H9 (cell line): Measurements from ENCODE around the gene FAM78B. TPM values are rescaled to one million over a fixed set of nuclear protein-coding genes. Genes with fewer than 3 reads are reported as not detected.

Experiments used
- DNase-seq: peaks from one replicate; pipeline ENCODE4 v3.0.0-alpha.2; 2017
- H2AFZ ChIP-seq: one replicate; pipeline ENCODE4 v1.6.1; 2013; ENCODE audit warnings: mild to moderate bottlenecking, low read length, control low read depth, moderate library complexity
- H2AK5ac ChIP-seq: 2 replicates; pipeline ENCODE4 v1.6.1; 2013; ENCODE audit warnings: low read length, control low read depth, mixed read lengths; ENCODE audit not compliant: insufficient read length
- H2BK120ac ChIP-seq: one replicate; pipeline ENCODE4 v1.6.1; 2013; ENCODE audit warnings: low read depth, mild to moderate bottlenecking, low read length, control low read depth, inconsistent platforms; ENCODE audit not compliant: poor library complexity, severe bottlenecking
- H2BK12ac ChIP-seq: 2 replicates; pipeline ENCODE4 v1.6.1; 2013; ENCODE audit warnings: low read length, control low read depth, mixed read lengths, low read depth; ENCODE audit not compliant: insufficient read length
- H2BK15ac ChIP-seq: 2 replicates; pipeline ENCODE4 v1.6.1; 2013; ENCODE audit warnings: low read depth, low read length, control low read depth
- H2BK20ac ChIP-seq: one replicate; pipeline ENCODE4 v1.6.1; 2013; ENCODE audit warnings: low read depth, mild to moderate bottlenecking, low read length, control low read depth, inconsistent platforms; ENCODE audit not compliant: poor library complexity, severe bottlenecking
- H2BK5ac ChIP-seq: 2 replicates; pipeline ENCODE4 v1.6.1; 2013; ENCODE audit warnings: low read length, control low read depth, mixed read lengths; ENCODE audit not compliant: insufficient read length
- H3K14ac ChIP-seq: 2 replicates; pipeline ENCODE4 v1.6.1; 2013; ENCODE audit warnings: low read length, control low read depth; ENCODE audit not compliant: insufficient read depth
- H3K18ac ChIP-seq: 2 replicates; pipeline ENCODE4 v1.6.1; 2013; ENCODE audit warnings: low read depth, mild to moderate bottlenecking, mixed read lengths, low read length, control low read depth; ENCODE audit not compliant: insufficient read length
- H3K23ac ChIP-seq: 2 replicates; pipeline ENCODE4 v1.6.1; 2013; ENCODE audit warnings: low read length, control low read depth, mixed read lengths, low read depth; ENCODE audit not compliant: insufficient read length
- H3K23me2 ChIP-seq: 2 replicates; pipeline ENCODE4 v1.6.1; 2013; ENCODE audit warnings: low read depth, mild to moderate bottlenecking, mixed read lengths, low read length, control low read depth; ENCODE audit not compliant: insufficient read length, poor library complexity, severe bottlenecking
- H3K27ac ChIP-seq: 2 replicates; pipeline ENCODE4 v1.5.1; 2013; ENCODE audit warnings: low read length, control low read depth, mixed read lengths, low read depth; ENCODE audit not compliant: insufficient read length
- H3K27me3 ChIP-seq: 2 replicates; pipeline ENCODE4 v1.6.1; 2013; ENCODE audit warnings: low read length, control low read depth, inconsistent platforms; ENCODE audit not compliant: insufficient read depth
- H3K4ac ChIP-seq: 2 replicates; pipeline ENCODE4 v1.6.1; 2013; ENCODE audit warnings: low read depth, mild to moderate bottlenecking, control low read depth, inconsistent platforms, low read length, moderate library complexity
- H3K4me1 ChIP-seq: 2 replicates; pipeline ENCODE4 v1.6.1; 2013; ENCODE audit warnings: low read length, control low read depth, inconsistent platforms; ENCODE audit not compliant: insufficient read depth
- H3K4me2 ChIP-seq: 2 replicates; pipeline ENCODE4 v1.6.1; 2013; ENCODE audit warnings: low read length, control low read depth, mixed read lengths; ENCODE audit not compliant: insufficient read length, insufficient read depth
- H3K56ac ChIP-seq: 2 replicates; pipeline ENCODE4 v1.6.1; 2013; ENCODE audit warnings: low read depth, mild to moderate bottlenecking, mixed read lengths, low read length, control low read depth; ENCODE audit not compliant: insufficient read length
- H3K79me1 ChIP-seq: 2 replicates; pipeline ENCODE4 v1.6.1; 2013; ENCODE audit warnings: low read depth, mild to moderate bottlenecking, moderate library complexity, low read length, control low read depth, inconsistent platforms; ENCODE audit not compliant: insufficient read depth, poor library complexity, severe bottlenecking
- H3K79me2 ChIP-seq: 2 replicates; pipeline ENCODE4 v1.6.1; 2013; ENCODE audit warnings: low read length, control low read depth, inconsistent platforms; ENCODE audit not compliant: insufficient read depth
- H3K9ac ChIP-seq: 2 replicates; pipeline ENCODE4 v1.6.1; 2013; ENCODE audit warnings: low read length, control low read depth, mixed read lengths; ENCODE audit not compliant: insufficient read length; ENCODE audit errors: extremely low read depth
- H3K9me3 ChIP-seq: one replicate; pipeline ENCODE4 v1.6.1; 2013; ENCODE audit warnings: low read depth, low read length, inconsistent platforms; ENCODE audit not compliant: control insufficient read depth
- H3T11ph ChIP-seq: one replicate; pipeline ENCODE4 v1.6.1; 2013; ENCODE audit warnings: mild to moderate bottlenecking, low read length, control low read depth, inconsistent platforms
- H4K20me1 ChIP-seq: one replicate; pipeline ENCODE4 v1.6.1; 2013; ENCODE audit not compliant: control insufficient read depth, insufficient read length, insufficient read depth
- H4K5ac ChIP-seq: 2 replicates; pipeline ENCODE4 v1.6.1; 2013; ENCODE audit warnings: low read depth, mild to moderate bottlenecking, mixed read lengths, low read length, control low read depth; ENCODE audit not compliant: insufficient read length
- H4K8ac ChIP-seq: replicated peaks from 2 replicates; pipeline ENCODE4 v1.6.1; 2013; ENCODE audit warnings: low read length, control low read depth, mixed read lengths, low read depth; ENCODE audit not compliant: insufficient read length
- H4K91ac ChIP-seq: 2 replicates; pipeline ENCODE4 v1.6.1; 2013; ENCODE audit warnings: low read depth, mild to moderate bottlenecking, moderate library complexity, mixed read lengths, low read length, control low read depth; ENCODE audit not compliant: insufficient read length
- H3K27ac Mint-ChIP-seq, 3 experiments: 2 replicates in 2 of 3; 3 replicates in 1 of 3; pipeline ENCODE4 v1.8.0; 2020 to 2021; ENCODE audit warnings: mixed read lengths in 3 of 3, mild to moderate bottlenecking in 1 of 3, moderate library complexity in 1 of 3
- H3K27me3 Mint-ChIP-seq: 2 replicates; pipeline ENCODE4 v1.8.0; 2021; ENCODE audit warnings: low read depth, mild to moderate bottlenecking, moderate library complexity, mixed read lengths
- H3K36me3 Mint-ChIP-seq, 3 experiments: 2 replicates in 2 of 3; 3 replicates in 1 of 3; pipeline ENCODE4 v1.8.0; 2020 to 2021; ENCODE audit warnings: low read depth in 3 of 3, mixed read lengths in 3 of 3; ENCODE audit not compliant: insufficient read depth in 1 of 3
- H3K4me1 Mint-ChIP-seq, 2 experiments: 2 replicates each; pipeline ENCODE4 v1.8.0; 2020; ENCODE audit warnings: mixed read lengths in 2 of 2
- H3K4me3 Mint-ChIP-seq, 2 experiments: 2 replicates in 1 of 2; 3 replicates in 1 of 2; pipeline ENCODE4 v1.8.0; 2020 to 2021; ENCODE audit warnings: mild to moderate bottlenecking in 2 of 2, mixed read lengths in 2 of 2, moderate library complexity in 1 of 2
- H3K9me3 Mint-ChIP-seq, 2 experiments: 2 replicates in 1 of 2; 3 replicates in 1 of 2; pipeline ENCODE4 v1.8.0; 2020; ENCODE audit warnings: mild to moderate bottlenecking in 2 of 2, mixed read lengths in 2 of 2, moderate library complexity in 1 of 2
- CTCF ChIP-seq: fragments of 200-600 bp; sonication (generic); conservative IDR thresholded peaks from 3 replicates; pipeline ENCODE4 v1.8.0; 2021; ENCODE audit warnings: antibody characterized with exemption, mild to moderate bottlenecking
- WGBS: extraction: QIAGEN DNeasy Blood & Tissue Kit; methylation state at CpG from one replicate; pipeline ENCODE4 v1.1.7; 2013; ENCODE audit warnings: missing lambda C conversion rate, low lambda C conversion rate, mixed read lengths; ENCODE audit not compliant: insufficient read length; ENCODE audit errors: extremely low coverage; 5-methylcytosine and 5-hydroxymethylcytosine counted together
- total RNA-seq: library from RNA; stranded (reverse); gene quantifications from 2 replicates; pipeline ENCODE4 v1.2.1, GENCODE V29; 2021

The FAM78B gene
- total RNA-seq, 1 experiment from 2014 or later = 2.3 TPM

GRCh38 chr1:166159656-166160055, 7.1 kb downstream of the FAM78B start:
- no peak overlapping the region for H3T11ph ChIP-seq
- Mint-ChIP-seq H3K9me3 (no peaks in the 10 kb centered on the region), H3K36me3 (no peaks in the 10 kb centered on the region), H3K27me3 (peaks cover 49% of the 10 kb centered on the region), H3K27ac (no peak overlapping the region), H3K4me3 (no peak overlapping the region), H3K4me1 (peaks cover 5 to 6% of the 10 kb centered on the region in 2 experiments; a peak in 3 of 4 replicates)
- no peak overlapping the region for H3K27ac ChIP-seq
- no peak overlapping the region for H3K14ac ChIP-seq
- WGBS = no CpG with 5 or more reads among the region's 1 CpG
- no peak overlapping the region for H2AK5ac ChIP-seq
- no peak overlapping the region for H3K4me2 ChIP-seq
- no peaks in the 10 kb centered on the region for H3K4me1 ChIP-seq
- no peaks in the 10 kb centered on the region for H3K79me1 ChIP-seq
- no peak overlapping the region for H2BK20ac ChIP-seq
- H3K56ac ChIP-seq = no peak overlapping the region
- no peak overlapping the region for H2BK12ac ChIP-seq
- H2BK5ac ChIP-seq = no peak overlapping the region
- H3K23ac ChIP-seq = no peak overlapping the region
- no peak for TF ChIP-seq CTCF
- H4K20me1 ChIP-seq = no peaks in the 10 kb centered on the region
- H3K4ac ChIP-seq = no peak overlapping the region
- H2AFZ ChIP-seq = no peak overlapping the region
- no peak overlapping the region for H4K91ac ChIP-seq
- H3K9ac ChIP-seq = no peak overlapping the region
- no peak overlapping the region for H4K8ac ChIP-seq
- H2BK120ac ChIP-seq = no peak overlapping the region
- no peaks in the 10 kb centered on the region for H3K23me2 ChIP-seq
- H3K18ac ChIP-seq = no peak overlapping the region
- no peak for DNase-seq
- H3K79me2 ChIP-seq = no peaks in the 10 kb centered on the region
- H3K9me3 ChIP-seq = no peaks in the 10 kb centered on the region
- H3K27me3 ChIP-seq = no peaks in the 10 kb centered on the region; the same call in 1 of the 2 replicates
- no peak overlapping the region for H4K5ac ChIP-seq
- H2BK15ac ChIP-seq = no peak overlapping the region
